H1 (cell line): Measurements from ENCODE around the gene HBM. TPM values are rescaled to one million over a fixed set of nuclear protein-coding genes. Genes with fewer than 3 reads are reported as not detected.
A peak's percentile ranks its signal among the peaks of the same experiment; 100 is the strongest.

Experiments used
- CTCF ChIA-PET: fragments of 300-600 bp; sonication (Branson Sonifier 250); formaldehyde crosslinking; loops from one replicate; lab custom pipeline; 2021; ENCODE audit not compliant: partially characterized antibody; lab: Charles Lee
- POLR2A ChIA-PET: fragments of 300-600 bp; sonication (Branson Sonifier 250); formaldehyde crosslinking; loops from one replicate; lab custom pipeline; 2021; ENCODE audit warnings: inconsistent platforms; ENCODE audit not compliant: partially characterized antibody; lab: Charles Lee
- DNase-seq, 2 experiments: peaks; one replicate each; pipeline versions ENCODE4 v3.0.0 to v3.0.0-alpha.2; 2010 to 2022; ENCODE audit warnings: low spot score in 2 of 2, low read depth in 1 of 2, mixed read lengths in 1 of 2
- FAIRE-seq: peaks from 2 replicates; lab custom pipeline; 2011; peaks lifted over from hg19 to GRCh38; lab: Jason Lieb, UNC
- H2AFZ ChIP-seq: 2 replicates; pipeline ENCODE4 v1.8.1; 2012; ENCODE audit warnings: low read length, inconsistent platforms
- H2AK5ac ChIP-seq: 2 replicates; pipeline ENCODE4 v1.6.1; 2013; ENCODE audit warnings: low read depth, low read length
- H2BK120ac ChIP-seq: replicated peaks from 2 replicates; pipeline ENCODE3; 2013; ENCODE audit warnings: low read depth, low read length, inconsistent platforms
- H2BK12ac ChIP-seq: 2 replicates; pipeline ENCODE4 v1.6.1; 2013; ENCODE audit warnings: low read depth, low read length
- H2BK15ac ChIP-seq: 2 replicates; pipeline ENCODE4 v1.6.1; 2013; ENCODE audit warnings: low read length
- H2BK20ac ChIP-seq: 2 replicates; pipeline ENCODE4 v1.6.1; 2013; ENCODE audit warnings: low read length
- H2BK5ac ChIP-seq: 2 replicates; pipeline ENCODE4 v1.6.1; 2013; ENCODE audit warnings: low read depth, low read length
- H3K14ac ChIP-seq: 2 replicates; pipeline ENCODE4 v1.6.1; 2013; ENCODE audit warnings: inconsistent platforms; ENCODE audit not compliant: insufficient read length
- H3K18ac ChIP-seq: 2 replicates; pipeline ENCODE4 v1.6.1; 2013; ENCODE audit warnings: low read length; ENCODE audit errors: extremely low read depth
- H3K23ac ChIP-seq: 2 replicates; pipeline ENCODE4 v1.6.1; 2013; ENCODE audit warnings: inconsistent platforms; ENCODE audit not compliant: insufficient read length
- H3K23me2 ChIP-seq: 2 replicates; pipeline ENCODE4 v1.6.1; 2013; ENCODE audit warnings: low read depth, low read length
- H3K27ac ChIP-seq: 2 replicates; pipeline ENCODE4 v1.6.1; 2011; ENCODE audit warnings: low read depth, low read length, inconsistent platforms
- H3K27me3 ChIP-seq, 4 experiments: replicated peaks in 1 of 4; 1 replicate in 1 of 4; 2 replicates in 3 of 4; pipeline versions ENCODE4 v1.6.1 to v1.8.1; 2011 to 2013; ENCODE audit warnings: low read length in 3 of 4, mild to moderate bottlenecking in 3 of 4, inconsistent platforms in 2 of 4, mixed read lengths in 2 of 4, moderate library complexity in 1 of 4; ENCODE audit not compliant: control insufficient read depth in 3 of 4, insufficient read depth in 3 of 4; ENCODE audit errors: extremely low read depth in 1 of 4
- H3K36me3 ChIP-seq, 4 experiments: 2 replicates each; pipeline versions ENCODE4 v1.6.1 to v1.8.1; 2011 to 2013; ENCODE audit warnings: mild to moderate bottlenecking in 4 of 4, low read length in 3 of 4, moderate library complexity in 2 of 4, control low read depth in 1 of 4, inconsistent platforms in 1 of 4; ENCODE audit not compliant: insufficient read depth in 4 of 4, control insufficient read depth in 2 of 4
- H3K4ac ChIP-seq: replicated peaks from 2 replicates; pipeline ENCODE3; 2013; ENCODE audit warnings: low read length, low read depth, mixed read lengths, inconsistent platforms; ENCODE audit not compliant: insufficient read length
- H3K4me1 ChIP-seq, 4 experiments: replicated peaks in 1 of 4; 1 replicate in 1 of 4; 2 replicates in 3 of 4; pipeline versions ENCODE4 v1.6.1 to v1.8.1; 2011 to 2013; ENCODE audit warnings: low read length in 3 of 4, inconsistent platforms in 2 of 4, mixed read lengths in 1 of 4; ENCODE audit not compliant: insufficient read depth in 4 of 4, control insufficient read depth in 3 of 4
- H3K4me2 ChIP-seq, 2 experiments: 2 replicates each; pipeline versions ENCODE4 v1.6.1 to v1.8.1; 2011 to 2013; ENCODE audit warnings: low read depth in 2 of 2, low read length in 2 of 2, control low read depth in 1 of 2, inconsistent platforms in 1 of 2, mild to moderate bottlenecking in 1 of 2; ENCODE audit not compliant: insufficient read depth in 1 of 2
- H3K4me3 ChIP-seq, 4 experiments: fragments of 200-600, 300-600 bp in 1 of 4; sonication (generic), shearing (Covaris generic), sonication (Bioruptor Twin) in 1 of 4; 2 replicates each; pipeline versions ENCODE4 v1.5.1 to v1.8.1; 2011 to 2016; ENCODE audit warnings: low read length in 4 of 4, low read depth in 3 of 4, control low read depth in 2 of 4, inconsistent platforms in 2 of 4, mild to moderate bottlenecking in 2 of 4, mixed read lengths in 1 of 4, moderate library complexity in 1 of 4; ENCODE audit not compliant: insufficient read depth in 2 of 4; ENCODE audit errors: extremely low read depth in 1 of 4
- H3K56ac ChIP-seq: replicated peaks from 2 replicates; pipeline ENCODE3; 2013; ENCODE audit warnings: low read depth, mild to moderate bottlenecking, mixed read lengths, low read length, inconsistent platforms; ENCODE audit not compliant: insufficient read length
- H3K79me1 ChIP-seq: 2 replicates; pipeline ENCODE4 v1.6.1; 2013; ENCODE audit warnings: low read depth, low read length, control low read depth
- H3K79me2 ChIP-seq, 2 experiments: 2 replicates each; pipeline versions ENCODE4 v1.6.1 to v1.8.1; 2012 to 2013; ENCODE audit warnings: low read length in 2 of 2, mild to moderate bottlenecking in 2 of 2, inconsistent platforms in 1 of 2; ENCODE audit not compliant: insufficient read depth in 2 of 2, control insufficient read depth in 1 of 2
- H3K9ac ChIP-seq, 4 experiments: replicated peaks in 1 of 4; 1 replicate in 1 of 4; 2 replicates in 3 of 4; pipeline versions ENCODE4 v1.6.1 to v1.8.1; 2011 to 2013; ENCODE audit warnings: low read depth in 3 of 4, low read length in 3 of 4, control low read depth in 2 of 4, mild to moderate bottlenecking in 2 of 4, moderate library complexity in 2 of 4, inconsistent platforms in 1 of 4; ENCODE audit errors: extremely low read depth in 1 of 4
- H3K9me3 ChIP-seq, 2 experiments: 2 replicates each; pipeline versions ENCODE4 v1.6.1 to v1.8.1; 2012 to 2013; ENCODE audit warnings: mild to moderate bottlenecking in 2 of 2, moderate library complexity in 2 of 2, control low read depth in 1 of 2, inconsistent platforms in 1 of 2, low read depth in 1 of 2, low read length in 1 of 2, mixed read lengths in 1 of 2; ENCODE audit not compliant: insufficient read depth in 2 of 2
- H4K20me1 ChIP-seq, 2 experiments: replicated peaks in 1 of 2; 2 replicates each; pipeline versions ENCODE3 to v1.8.1; 2011 to 2013; ENCODE audit warnings: inconsistent platforms in 2 of 2, low read length in 2 of 2, mild to moderate bottlenecking in 1 of 2; ENCODE audit not compliant: insufficient read depth in 2 of 2, control insufficient read depth in 1 of 2
- H4K5ac ChIP-seq: 2 replicates; pipeline ENCODE4 v1.6.1; 2013; ENCODE audit warnings: low read length, low read depth, mixed read lengths, inconsistent platforms; ENCODE audit not compliant: insufficient read length
- H4K8ac ChIP-seq: 2 replicates; pipeline ENCODE4 v1.8.0; 2013; ENCODE audit warnings: mild to moderate bottlenecking, moderate library complexity, low read length, inconsistent platforms; ENCODE audit not compliant: insufficient read depth; ENCODE audit errors: extremely low read depth
- H4K91ac ChIP-seq: replicated peaks from 2 replicates; pipeline ENCODE3; 2013; ENCODE audit warnings: low read length, mixed read lengths, inconsistent platforms; ENCODE audit not compliant: insufficient read length
- CTBP2 ChIP-seq: IDR thresholded peaks from 2 replicates; pipeline ENCODE4 v1.7.0; 2011; ENCODE audit warnings: borderline replicate concordance, mild to moderate bottlenecking, moderate library complexity, mixed read lengths, low read length; ENCODE audit not compliant: insufficient read depth, insufficient read length
- JUND ChIP-seq: IDR thresholded peaks from 2 replicates; pipeline ENCODE4 v1.6.1; 2011; ENCODE audit warnings: mild to moderate bottlenecking, improper control_type of control experiment, low read length
- KDM4A ChIP-seq: IDR thresholded peaks from one replicate; pipeline ENCODE4 v1.7.1; 2012; ENCODE audit warnings: low read depth, mild to moderate bottlenecking, moderate library complexity, low read length, inconsistent platforms; ENCODE audit not compliant: severe bottlenecking
- POLR2AphosphoS5 ChIP-seq: IDR thresholded peaks from 2 replicates; pipeline ENCODE4 v1.6.1; 2011; ENCODE audit warnings: low read depth, low read length
- POU5F1 ChIP-seq: IDR thresholded peaks from 2 replicates; pipeline ENCODE4 v1.6.1; 2011; ENCODE audit warnings: low read depth, mild to moderate bottlenecking, low read length, moderate library complexity
- RFX5 ChIP-seq: IDR thresholded peaks from 2 replicates; pipeline ENCODE4 v1.6.1; 2011; ENCODE audit warnings: low read depth, low read length, improper control_type of control experiment, borderline replicate concordance
- RXRA ChIP-seq: IDR thresholded peaks from 2 replicates; pipeline ENCODE4 v1.6.1; 2011; ENCODE audit warnings: low read depth, mild to moderate bottlenecking, low read length, moderate library complexity; ENCODE audit not compliant: insufficient read depth
- YY1 ChIP-seq: IDR thresholded peaks from 2 replicates; pipeline ENCODE4 v1.6.1; 2011; ENCODE audit warnings: low read depth, mild to moderate bottlenecking, low read length
- WGBS, 2 experiments: shearing (Covaris generic) in 1 of 2; methylation state at CpG; one replicate each; pipeline versions ENCODE4 v1.1.6 to v1.1.7; 2013 to 2015; ENCODE audit warnings: low lambda C conversion rate in 2 of 2, mixed read lengths in 2 of 2, inconsistent platforms in 1 of 2, low coverage in 1 of 2, missing lambda C conversion rate in 1 of 2; ENCODE audit not compliant: insufficient replicate concordance in 2 of 2, insufficient coverage in 1 of 2, insufficient read length in 1 of 2; ENCODE audit errors: extremely low coverage in 1 of 2, missing lambda C conversion rate in 1 of 2; 5-methylcytosine and 5-hydroxymethylcytosine counted together
- polyA plus RNA-seq, 7 experiments: library from polyadenylated mRNA; depleted of rRNA in 3 of 7; stranded (reverse) in 5 of 7; unstranded in 2 of 7; fragments of >200 nt in 5 of 7; fragments of 200-250 nt in 2 of 7; gene quantifications; 1 replicate in 5 of 7; 2 replicates in 1 of 7; 4 replicates in 1 of 7; pipeline versions ENCODE4 v1.2.1 to v1.2.3, GENCODE V29; 2011 to 2013; ENCODE audit warnings: missing spikeins in 2 of 7, mixed read lengths in 2 of 7
- total RNA-seq: library from RNA; stranded (reverse); fragmentation: NEBNext Ultra II Directional; extraction: Animal tissue kit (Norgen Biotek cat#: 25700); gene quantifications from 2 replicates; pipeline ENCODE4 v1.2.1, GENCODE V29; 2021
- TF ChIP-seq, protein P1 (sequence below): IDR thresholded peaks from 2 replicates; pipeline ENCODE4 v1.6.1; 2011; ENCODE audit warnings: low read depth, mild to moderate bottlenecking, low read length; ENCODE audit not compliant: insufficient read depth
- TF ChIP-seq, protein P2 (sequence below): IDR thresholded peaks from 2 replicates; pipeline ENCODE4 v1.6.1; 2012; ENCODE audit warnings: inconsistent platforms
- TF ChIP-seq, protein P3 (sequence below): IDR thresholded peaks from 2 replicates; pipeline ENCODE4 v1.6.1; 2012; ENCODE audit warnings: inconsistent platforms

The HBM gene
- total and polyA plus RNA-seq, 2 of the 8 experiments (the other 6 are each of a cell fraction or from before 2014, with no cell fraction given): 0.88 TPM; not detected in 1

DNA sequence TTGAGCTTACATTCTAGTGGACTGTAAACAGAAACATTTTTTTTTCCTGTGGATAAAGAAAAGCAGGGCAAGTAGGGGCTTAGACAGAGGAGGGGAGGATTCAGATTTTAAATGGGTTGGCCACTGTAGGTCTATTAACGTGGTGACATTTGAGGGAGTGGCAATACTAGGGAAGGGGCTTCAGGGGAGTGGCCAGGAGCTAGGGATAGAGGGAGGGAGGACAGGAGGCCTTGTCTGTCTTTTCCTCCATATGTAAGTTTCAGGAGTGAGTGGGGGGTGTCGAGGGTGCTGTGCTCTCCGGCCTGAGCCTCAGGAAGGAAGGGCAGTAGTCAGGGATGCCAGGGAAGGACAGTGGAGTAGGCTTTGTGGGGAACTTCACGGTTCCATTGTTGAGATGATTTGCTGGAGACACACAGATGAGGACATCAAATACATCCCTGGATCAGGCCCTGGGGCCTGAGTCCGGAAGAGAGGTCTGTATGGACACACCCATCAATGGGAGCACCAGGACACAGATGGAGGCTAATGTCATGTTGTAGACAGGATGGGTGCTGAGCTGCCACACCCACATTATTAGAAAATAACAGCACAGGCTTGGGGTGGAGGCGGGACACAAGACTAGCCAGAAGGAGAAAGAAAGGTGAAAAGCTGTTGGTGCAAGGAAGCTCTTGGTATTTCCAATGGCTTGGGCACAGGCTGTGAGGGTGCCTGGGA lies 6.5 kb upstream of the HBM start:
- Histone ChIP-seq H3K14ac (no peak overlapping the region), H4K91ac (no peak overlapping the region), H3K27me3 (peaks cover 2 to 33% (median 28%) of the 10 kb centered on the region in 4 experiments), H2AK5ac (no peak overlapping the region), H3K23me2 (peaks cover 6% of the 10 kb centered on the region; the same call in 1 of the 2 replicates), H3K23ac (no peak overlapping the region), H3K9ac (no peak overlapping the region), H3K4ac (no peak overlapping the region), H3K79me1 (no peaks in the 10 kb centered on the region), H3K9me3 (no peaks in the 10 kb centered on the region), H3K79me2 (no peaks in the 10 kb centered on the region), H3K4me3 (no peak overlapping the region), H4K8ac (0 out of 2 replicates have a peak overlapping the region, but pooled peaks have one; percentile 21), H3K27ac (no peak overlapping the region), H2BK20ac (no peak overlapping the region), H2BK5ac (no peak overlapping the region), H3K36me3 (no peaks in the 10 kb centered on the region), H4K5ac (no peak overlapping the region), H3K18ac (no peak overlapping the region), H2BK12ac (peak overlapping the region; percentile 50; the same call in 1 of the 2 replicates), H3K4me2 (no peak overlapping the region), H2BK120ac (no peak overlapping the region), H2AFZ (no peak overlapping the region), H2BK15ac (no peak overlapping the region), H4K20me1 (no peaks in the 10 kb centered on the region), H3K4me1 (peaks cover 0 to 2% (median 0%) of the 10 kb centered on the region in 4 experiments; a peak in 2 of 7 replicates), H3K56ac (no peak overlapping the region)
- DNase-seq (no peak), FAIRE-seq (no peak)
- POLR2A ChIA-PET: no interaction called here
- 67% methylated on average over 6 of the region's 6 CpGs; no CpG with 5 or more reads in 1 of the 2 experiments for WGBS, 2 experiments
- CTCF ChIA-PET: interaction anchor here (0.8 to 1.6 kb wide), 3 partner anchors 9 to 41 kb away, joined by 3 to 6 read pairs (median 3); no protein-coding TSS in a partner anchor
- TF ChIP-seq KDM4A: no peak
- TF ChIP-seq, protein P1, sequence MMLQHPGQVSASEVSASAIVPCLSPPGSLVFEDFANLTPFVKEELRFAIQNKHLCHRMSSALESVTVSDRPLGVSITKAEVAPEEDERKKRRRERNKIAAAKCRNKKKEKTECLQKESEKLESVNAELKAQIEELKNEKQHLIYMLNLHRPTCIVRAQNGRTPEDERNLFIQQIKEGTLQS: no peak
- TF ChIP-seq YY1: no peak
- TF ChIP-seq, protein P2, sequence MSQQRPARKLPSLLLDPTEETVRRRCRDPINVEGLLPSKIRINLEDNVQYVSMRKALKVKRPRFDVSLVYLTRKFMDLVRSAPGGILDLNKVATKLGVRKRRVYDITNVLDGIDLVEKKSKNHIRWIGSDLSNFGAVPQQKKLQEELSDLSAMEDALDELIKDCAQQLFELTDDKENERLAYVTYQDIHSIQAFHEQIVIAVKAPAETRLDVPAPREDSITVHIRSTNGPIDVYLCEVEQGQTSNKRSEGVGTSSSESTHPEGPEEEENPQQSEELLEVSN: no peak
- TF ChIP-seq, protein P3, sequence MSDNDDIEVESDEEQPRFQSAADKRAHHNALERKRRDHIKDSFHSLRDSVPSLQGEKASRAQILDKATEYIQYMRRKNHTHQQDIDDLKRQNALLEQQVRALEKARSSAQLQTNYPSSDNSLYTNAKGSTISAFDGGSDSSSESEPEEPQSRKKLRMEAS: no peak
- no peak for TF ChIP-seq POU5F1
- TF ChIP-seq CTBP2: no peak
- TF ChIP-seq JUND: no peak
- no peak for TF ChIP-seq RXRA
- no peak for TF ChIP-seq RFX5
- TF ChIP-seq POLR2AphosphoS5: no peak
